Panc1 (cell line): ENCODE results near the gene LCN6.

Source experiments
- POLR2AphosphoS5 ChIP-seq: IDR thresholded peaks from 2 replicates; pipeline ENCODE4 v1.6.1; 2012; ENCODE audit warnings: mild to moderate bottlenecking, low read depth, low read length, moderate library complexity
- TF ChIP-seq, protein P1 (sequence below): fragments of 450-650 bp; IDR thresholded peaks from 2 replicates; pipeline ENCODE4 v1.5.1; 2017; ENCODE audit warnings: mild to moderate bottlenecking
- TF ChIP-seq, protein P2 (sequence below), 2 experiments: IDR thresholded peaks; 2 replicates each; pipeline ENCODE4 v1.6.1; 2011 to 2012; ENCODE audit warnings: low read depth in 2 of 2, control low read depth in 1 of 2, low read length in 1 of 2, mild to moderate bottlenecking in 1 of 2, moderate library complexity in 1 of 2; ENCODE audit not compliant: insufficient read depth in 1 of 2

- TF ChIP-seq, protein P1, sequence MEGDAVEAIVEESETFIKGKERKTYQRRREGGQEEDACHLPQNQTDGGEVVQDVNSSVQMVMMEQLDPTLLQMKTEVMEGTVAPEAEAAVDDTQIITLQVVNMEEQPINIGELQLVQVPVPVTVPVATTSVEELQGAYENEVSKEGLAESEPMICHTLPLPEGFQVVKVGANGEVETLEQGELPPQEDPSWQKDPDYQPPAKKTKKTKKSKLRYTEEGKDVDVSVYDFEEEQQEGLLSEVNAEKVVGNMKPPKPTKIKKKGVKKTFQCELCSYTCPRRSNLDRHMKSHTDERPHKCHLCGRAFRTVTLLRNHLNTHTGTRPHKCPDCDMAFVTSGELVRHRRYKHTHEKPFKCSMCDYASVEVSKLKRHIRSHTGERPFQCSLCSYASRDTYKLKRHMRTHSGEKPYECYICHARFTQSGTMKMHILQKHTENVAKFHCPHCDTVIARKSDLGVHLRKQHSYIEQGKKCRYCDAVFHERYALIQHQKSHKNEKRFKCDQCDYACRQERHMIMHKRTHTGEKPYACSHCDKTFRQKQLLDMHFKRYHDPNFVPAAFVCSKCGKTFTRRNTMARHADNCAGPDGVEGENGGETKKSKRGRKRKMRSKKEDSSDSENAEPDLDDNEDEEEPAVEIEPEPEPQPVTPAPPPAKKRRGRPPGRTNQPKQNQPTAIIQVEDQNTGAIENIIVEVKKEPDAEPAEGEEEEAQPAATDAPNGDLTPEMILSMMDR: no peak
- TF ChIP-seq, protein P2, sequence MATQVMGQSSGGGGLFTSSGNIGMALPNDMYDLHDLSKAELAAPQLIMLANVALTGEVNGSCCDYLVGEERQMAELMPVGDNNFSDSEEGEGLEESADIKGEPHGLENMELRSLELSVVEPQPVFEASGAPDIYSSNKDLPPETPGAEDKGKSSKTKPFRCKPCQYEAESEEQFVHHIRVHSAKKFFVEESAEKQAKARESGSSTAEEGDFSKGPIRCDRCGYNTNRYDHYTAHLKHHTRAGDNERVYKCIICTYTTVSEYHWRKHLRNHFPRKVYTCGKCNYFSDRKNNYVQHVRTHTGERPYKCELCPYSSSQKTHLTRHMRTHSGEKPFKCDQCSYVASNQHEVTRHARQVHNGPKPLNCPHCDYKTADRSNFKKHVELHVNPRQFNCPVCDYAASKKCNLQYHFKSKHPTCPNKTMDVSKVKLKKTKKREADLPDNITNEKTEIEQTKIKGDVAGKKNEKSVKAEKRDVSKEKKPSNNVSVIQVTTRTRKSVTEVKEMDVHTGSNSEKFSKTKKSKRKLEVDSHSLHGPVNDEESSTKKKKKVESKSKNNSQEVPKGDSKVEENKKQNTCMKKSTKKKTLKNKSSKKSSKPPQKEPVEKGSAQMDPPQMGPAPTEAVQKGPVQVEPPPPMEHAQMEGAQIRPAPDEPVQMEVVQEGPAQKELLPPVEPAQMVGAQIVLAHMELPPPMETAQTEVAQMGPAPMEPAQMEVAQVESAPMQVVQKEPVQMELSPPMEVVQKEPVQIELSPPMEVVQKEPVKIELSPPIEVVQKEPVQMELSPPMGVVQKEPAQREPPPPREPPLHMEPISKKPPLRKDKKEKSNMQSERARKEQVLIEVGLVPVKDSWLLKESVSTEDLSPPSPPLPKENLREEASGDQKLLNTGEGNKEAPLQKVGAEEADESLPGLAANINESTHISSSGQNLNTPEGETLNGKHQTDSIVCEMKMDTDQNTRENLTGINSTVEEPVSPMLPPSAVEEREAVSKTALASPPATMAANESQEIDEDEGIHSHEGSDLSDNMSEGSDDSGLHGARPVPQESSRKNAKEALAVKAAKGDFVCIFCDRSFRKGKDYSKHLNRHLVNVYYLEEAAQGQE (IDR thresholded peaks at IDR 0.05; ENCODE audit: insufficient read depth in 1 of 2, low read depth in 2 of 2, low read length in 1 of 2): no peak
- TF ChIP-seq POLR2AphosphoS5: no peak; the same call in 1 of the 2 replicates
Observed at GRCh38 chr9:136721339-136722092, 26.8 kb downstream of the LCN6 start.
